Neural crest cell (in vitro differentiated cells): ENCODE measurements around the gene PRRT2. TPM values are rescaled to one million over a fixed set of nuclear protein-coding genes. Genes with fewer than 3 reads are reported as not detected.
A peak's percentile ranks its signal among the peaks of the same experiment; 100 is the strongest.
"Not testable (repeated sequence)": the region's sequence is repeated elsewhere in the genome, so short reads cannot be mapped to it uniquely, and the experiment has no call there.

Experiments used
- DNase-seq: peaks from one replicate; pipeline ENCODE4 v3.0.0; 2021; ENCODE audit warnings: low read depth, mixed read lengths, low spot score
- H3K27ac Mint-ChIP-seq: one replicate; pipeline ENCODE4 v1.8.0; 2021; ENCODE audit warnings: mild to moderate bottlenecking, mixed read lengths; ENCODE audit not compliant: unreplicated experiment
- H3K27me3 Mint-ChIP-seq: 2 replicates; pipeline ENCODE4 v1.8.0; 2021; ENCODE audit warnings: low read depth, mild to moderate bottlenecking, mixed read lengths
- H3K36me3 Mint-ChIP-seq: 2 replicates; pipeline ENCODE4 v1.8.0; 2021; ENCODE audit warnings: low read depth, mild to moderate bottlenecking, mixed read lengths
- H3K4me1 Mint-ChIP-seq: 2 replicates; pipeline ENCODE4 v1.8.0; 2021; ENCODE audit warnings: mixed read lengths
- H3K4me3 Mint-ChIP-seq: one replicate; pipeline ENCODE4 v1.8.0; 2021; ENCODE audit warnings: mild to moderate bottlenecking, mixed read lengths
- H3K9me3 Mint-ChIP-seq: 2 replicates; pipeline ENCODE4 v1.8.0; 2021; ENCODE audit warnings: mixed read lengths
- CTCF ChIP-seq: fragments of 200-600 bp; sonication (generic); conservative IDR thresholded peaks from 2 replicates; pipeline ENCODE4 v1.5.0; 2021; ENCODE audit warnings: antibody characterized with exemption, mild to moderate bottlenecking
- total RNA-seq: library from RNA; stranded (reverse); gene quantifications from 2 replicates; pipeline ENCODE4 v1.2.1, GENCODE V29; 2021

The PRRT2 gene
- total RNA-seq, 1 donor from 2014 or later = 21.2 TPM

DNA sequence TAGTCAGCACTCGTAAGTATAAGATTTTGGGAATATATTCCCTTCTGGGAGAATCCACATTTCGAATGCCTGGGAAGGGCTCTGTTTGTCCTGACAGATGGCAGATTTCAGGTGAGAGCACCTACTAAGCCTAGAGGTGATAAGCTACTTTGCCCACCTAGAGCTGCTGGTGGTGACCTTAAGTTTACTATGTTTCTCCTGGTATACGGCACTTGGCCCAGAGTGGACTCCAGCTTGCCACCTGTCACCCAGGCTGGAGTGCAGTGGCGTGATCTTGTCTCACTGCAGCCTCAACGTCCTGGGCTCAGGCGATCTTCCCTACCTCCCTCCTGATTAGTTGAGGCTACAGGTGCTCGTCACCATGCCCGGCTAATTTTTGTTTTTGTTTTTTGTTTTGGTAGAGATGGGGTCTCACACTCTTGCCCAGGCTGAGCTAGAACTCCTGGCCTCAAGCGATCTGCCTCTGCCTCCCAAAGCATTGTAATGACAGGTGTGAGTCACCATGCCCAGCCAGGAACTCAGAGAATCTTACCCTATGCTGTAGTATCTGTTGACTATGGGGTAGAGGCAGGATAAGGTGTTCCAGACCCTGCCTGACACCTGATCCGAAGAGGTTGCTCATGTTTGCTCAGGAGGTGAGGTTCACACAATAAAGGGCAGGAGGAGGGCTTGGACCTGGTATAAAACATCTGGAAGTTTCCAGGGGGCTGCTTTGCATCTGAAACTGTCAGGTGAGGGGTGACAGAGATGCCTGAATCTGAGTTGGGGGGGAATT is 34.2 kb upstream of the PRRT2 start, which contains the start of gene ZG16:
Gene ZG16, plus strand, starts transcription at position 681 of the 775 bp plus-strand sequence. CDS start 1,011 bp downstream, outside the sequence.
- no peaks in the 10 kb centered on the region for H3K36me3 Mint-ChIP-seq
- no peaks in the 10 kb centered on the region for H3K9me3 Mint-ChIP-seq
- DNase-seq = no peak
- no peak for TF ChIP-seq CTCF
- H3K4me1 Mint-ChIP-seq = no peaks in the 10 kb centered on the region
- peak within 1 kb of the TSS; percentile 75 for H3K27ac Mint-ChIP-seq
- H3K4me3 Mint-ChIP-seq = no peak within 1 kb of the TSS
- peaks cover 30% of the 10 kb centered on the region for H3K27me3 Mint-ChIP-seq

- peaks cover 30% of the 10 kb centered on the region for H3K27me3 Mint-ChIP-seq
Observed at GRCh38 chr16:29779474-29779873, 32.5 kb upstream of the PRRT2 start.

DNA sequence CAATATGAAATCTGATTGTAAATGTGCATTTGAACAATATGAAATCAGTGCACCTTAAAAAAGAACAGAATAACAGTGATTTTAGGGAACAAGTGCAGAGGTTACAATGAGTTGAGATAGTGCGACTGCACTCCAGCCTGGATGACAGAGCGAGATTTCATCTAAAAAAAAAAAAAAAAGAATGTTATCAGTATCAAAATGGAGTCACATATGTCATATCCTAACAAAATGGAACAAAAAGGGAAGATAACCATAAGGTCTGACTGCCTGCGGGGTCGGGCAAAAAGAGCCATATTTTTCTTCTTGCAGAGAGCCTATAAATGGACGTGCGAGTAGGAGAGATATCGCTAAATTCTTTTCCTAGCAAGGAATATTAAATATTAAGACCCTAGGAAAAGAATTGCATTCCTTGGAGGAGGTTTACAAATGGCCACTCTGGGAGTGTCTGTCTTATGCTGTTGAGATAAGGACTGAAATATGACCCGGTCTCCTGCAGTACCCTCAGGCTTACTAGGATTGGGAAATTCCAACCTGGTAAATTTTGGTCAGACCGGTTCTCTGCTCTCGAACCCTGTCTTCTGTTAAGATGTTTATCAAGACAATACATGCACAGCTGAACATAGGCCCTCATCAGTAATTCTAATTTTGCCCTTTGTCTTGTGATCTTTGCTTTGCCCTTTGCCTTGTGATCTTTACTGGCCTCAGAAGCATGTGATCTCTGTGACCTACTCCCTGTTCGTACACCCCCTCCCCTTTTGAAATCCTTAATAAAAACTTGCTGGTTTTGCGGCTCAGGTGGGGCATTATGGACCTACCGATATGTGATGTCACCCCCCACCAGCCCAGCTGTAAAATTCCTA is 28.7 kb upstream of the PRRT2 start:
- not testable (repeated sequence) for H3K9me3 Mint-ChIP-seq, H3K4me3 Mint-ChIP-seq, DNase-seq, H3K27ac Mint-ChIP-seq, H3K36me3 Mint-ChIP-seq
- peaks cover 19% of the 10 kb centered on the region for H3K4me1 Mint-ChIP-seq
- peaks cover 24% of the 10 kb centered on the region for H3K27me3 Mint-ChIP-seq

More at GRCh38 chr16:29779474-29779873, 32.5 kb upstream of the PRRT2 start:
- DNase-seq = no peak
- no peaks in the 10 kb centered on the region for H3K9me3 Mint-ChIP-seq
- H3K27ac Mint-ChIP-seq = no peak overlapping the region
- no peak for TF ChIP-seq CTCF
- H3K4me3 Mint-ChIP-seq = no peak overlapping the region
- no peaks in the 10 kb centered on the region for H3K36me3 Mint-ChIP-seq
- peaks cover 9% of the 10 kb centered on the region for H3K4me1 Mint-ChIP-seq

GRCh38 chr16:29784157-29784556 is 27.8 kb upstream of the PRRT2 start:
- DNase-seq = no peak
- H3K4me1 Mint-ChIP-seq = peaks cover 19% of the 10 kb centered on the region
- H3K27me3 Mint-ChIP-seq = peaks cover 16% of the 10 kb centered on the region
- no peaks in the 10 kb centered on the region for H3K36me3 Mint-ChIP-seq
- no peak for TF ChIP-seq CTCF
- no peak overlapping the region for H3K27ac Mint-ChIP-seq
- no peaks in the 10 kb centered on the region for H3K9me3 Mint-ChIP-seq
- H3K4me3 Mint-ChIP-seq = no peak overlapping the region

- Mint-ChIP-seq H3K4me1 (peaks cover 22% of the 10 kb centered on the region), H3K27ac (peak overlapping the region; percentile 92), H3K36me3 (no peaks in the 10 kb centered on the region), H3K4me3 (peak overlapping the region; percentile 79), H3K27me3 (peaks cover 10% of the 10 kb centered on the region), H3K9me3 (no peaks in the 10 kb centered on the region)
- DNase-seq = peak; percentile 73
- TF ChIP-seq CTCF = peak; percentile 74
Observed at GRCh38 chr16:29784901-29785500, 27.0 kb upstream of the PRRT2 start.

- peak overlapping the region; percentile 22 for H3K4me3 Mint-ChIP-seq
- not testable (repeated sequence) for H3K27ac Mint-ChIP-seq, H3K27me3 Mint-ChIP-seq, H3K36me3 Mint-ChIP-seq, DNase-seq, H3K9me3 Mint-ChIP-seq
- peaks cover 44% of the 10 kb centered on the region for H3K4me1 Mint-ChIP-seq
Observed at GRCh38 chr16:29787155-29787554, 24.8 kb upstream of the PRRT2 start.
